Measurements from ENCODE around the gene KREMEN2. TPM values are rescaled to one million over a fixed set of nuclear protein-coding genes. Genes with fewer than 3 reads are reported as not detected.

Gene KREMEN2
- total and polyA plus RNA-seq, 2 of the 13 experiments (the other 11 are each of a cell fraction or from before 2014, with no cell fraction given) = 0.48 to 1.2 TPM

DNA sequence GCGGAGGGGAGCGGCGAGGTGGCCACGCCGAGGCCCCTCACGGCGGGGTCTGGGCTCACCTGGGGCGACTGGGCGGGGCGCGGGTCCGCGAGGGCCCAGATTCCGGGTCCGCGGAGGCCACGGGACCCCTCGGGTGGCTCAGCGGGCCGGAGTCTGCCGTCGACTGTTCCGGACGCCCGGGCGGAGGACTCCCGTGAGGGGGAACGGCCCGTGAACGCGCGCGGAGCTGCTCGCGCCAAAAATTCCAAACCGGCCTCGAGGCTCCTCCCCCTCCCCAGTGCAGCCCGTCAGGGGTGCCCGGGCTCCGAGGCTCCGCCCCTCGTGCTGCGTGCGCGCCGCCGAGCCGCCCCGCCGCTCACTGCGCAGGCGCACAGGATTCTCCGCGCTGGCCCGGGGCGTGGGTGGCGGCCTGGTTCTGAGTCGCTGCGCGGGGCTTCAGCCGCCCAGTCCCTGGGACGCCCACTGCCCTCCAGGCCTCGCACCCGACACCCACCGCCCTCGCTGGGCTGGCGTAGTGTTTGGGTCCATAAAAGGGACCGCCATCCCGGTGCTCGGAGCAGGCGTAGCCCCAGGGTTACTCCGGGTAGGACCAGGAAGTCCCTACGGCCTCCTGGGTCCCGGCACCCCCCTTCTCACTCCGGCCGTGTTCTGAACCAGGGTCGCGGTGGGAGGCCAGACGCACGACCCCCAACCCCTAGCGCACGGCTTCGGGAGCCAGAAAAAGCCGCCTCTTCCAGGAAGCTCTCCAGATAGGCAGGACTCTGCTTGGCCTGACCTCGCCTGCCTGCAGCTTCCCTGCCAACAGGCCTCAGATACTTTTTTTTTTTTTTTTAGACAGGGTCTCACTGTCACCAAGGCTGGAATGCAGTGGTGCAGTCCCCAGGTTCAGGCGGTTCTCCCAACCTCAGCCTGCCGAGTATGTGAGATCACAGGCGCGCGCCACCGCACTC lies 16.4 kb downstream of the KREMEN2 start, which contains the start of gene PKMYT1 (continued):
- TF ChIP-seq SP4 (CRISPR knock-in tag; IDR thresholded peaks at IDR 0.05) (peak; percentile 91), POGZ (CRISPR knock-in tag; IDR thresholded peaks at IDR 0.05) (no peak), KMT2A (CRISPR knock-in tag; IDR thresholded peaks at IDR 0.05) (peak; percentile 6; the same call in 1 of the 2 replicates), PHF21A (CRISPR knock-in tag; IDR thresholded peaks at IDR 0.05) (no peak), HMG20B (CRISPR knock-in tag; conservative IDR thresholded peaks at IDR 0.05) (no peak), MIER3 (CRISPR knock-in tag; IDR thresholded peaks at IDR 0.05; ENCODE audit: borderline replicate concordance) (no peak), PHB2 (IDR thresholded peaks at IDR 0.05; ENCODE audit: partially characterized antibody) (no peak), ZNF44 (CRISPR knock-in tag; IDR thresholded peaks at IDR 0.05) (no peak), ZKSCAN8 (CRISPR knock-in tag; IDR thresholded peaks at IDR 0.05; ENCODE audit: borderline replicate concordance) (no peak), ZNF24 (IDR thresholded peaks at IDR 0.05) (no peak), ZNF839 (CRISPR knock-in tag; IDR thresholded peaks at IDR 0.05; ENCODE audit: borderline replicate concordance) (0 out of 2 replicates have a peak, but pooled peaks have one; percentile 28), IRF2 (CRISPR knock-in tag; IDR thresholded peaks at IDR 0.05) (peak; percentile 53; the same call in 1 of the 2 replicates), MIER2 (CRISPR knock-in tag; IDR thresholded peaks at IDR 0.05) (0 out of 2 replicates have a peak, but pooled peaks have one; percentile 8), NFKB2 (CRISPR knock-in tag; IDR thresholded peaks at IDR 0.05; ENCODE audit: borderline replicate concordance) (peak; percentile 61; the same call in 1 of the 2 replicates), ISL2 (CRISPR knock-in tag; IDR thresholded peaks at IDR 0.05) (peak; percentile 18; the same call in 1 of the 2 replicates), PRPF4 (IDR thresholded peaks at IDR 0.05; ENCODE audit: low read depth, low read length, poor library complexity, severe bottlenecking) (no peak), ZNF3 (CRISPR knock-in tag; IDR thresholded peaks at IDR 0.05) (no peak), CCDC6 (CRISPR knock-in tag; IDR thresholded peaks at IDR 0.05) (no peak; the same call in 1 of the 2 replicates), ELF4 (CRISPR knock-in tag; IDR thresholded peaks at IDR 0.05; ENCODE audit: borderline replicate concordance) (peak; percentile 69; the same call in 1 of the 2 replicates), RAD51 (IDR thresholded peaks at IDR 0.05; ENCODE audit: borderline replicate concordance) (no peak), ZNF10 (CRISPR knock-in tag; IDR thresholded peaks at IDR 0.05; ENCODE audit: borderline replicate concordance, low read depth) (no peak), ZNF333 (CRISPR knock-in tag; IDR thresholded peaks at IDR 0.05; ENCODE audit: borderline replicate concordance) (0 out of 2 replicates have a peak, but pooled peaks have one; percentile 67), NFE2 (CRISPR knock-in tag; IDR thresholded peaks at IDR 0.05) (no peak), HNRNPLL (IDR thresholded peaks at IDR 0.05; ENCODE audit: low read depth, low read length, poor library complexity, severe bottlenecking) (peak; percentile 34), ZNF205 (CRISPR knock-in tag; IDR thresholded peaks at IDR 0.05) (no peak)
- TF ChIP-seq, protein P1, sequence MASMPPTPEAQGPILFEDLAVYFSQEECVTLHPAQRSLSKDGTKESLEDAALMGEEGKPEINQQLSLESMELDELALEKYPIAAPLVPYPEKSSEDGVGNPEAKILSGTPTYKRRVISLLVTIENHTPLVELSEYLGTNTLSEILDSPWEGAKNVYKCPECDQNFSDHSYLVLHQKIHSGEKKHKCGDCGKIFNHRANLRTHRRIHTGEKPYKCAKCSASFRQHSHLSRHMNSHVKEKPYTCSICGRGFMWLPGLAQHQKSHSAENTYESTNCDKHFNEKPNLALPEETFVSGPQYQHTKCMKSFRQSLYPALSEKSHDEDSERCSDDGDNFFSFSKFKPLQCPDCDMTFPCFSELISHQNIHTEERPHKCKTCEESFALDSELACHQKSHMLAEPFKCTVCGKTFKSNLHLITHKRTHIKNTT (CRISPR knock-in tag; IDR thresholded peaks at IDR 0.05) = no peak
- TF ChIP-seq, protein P2, sequence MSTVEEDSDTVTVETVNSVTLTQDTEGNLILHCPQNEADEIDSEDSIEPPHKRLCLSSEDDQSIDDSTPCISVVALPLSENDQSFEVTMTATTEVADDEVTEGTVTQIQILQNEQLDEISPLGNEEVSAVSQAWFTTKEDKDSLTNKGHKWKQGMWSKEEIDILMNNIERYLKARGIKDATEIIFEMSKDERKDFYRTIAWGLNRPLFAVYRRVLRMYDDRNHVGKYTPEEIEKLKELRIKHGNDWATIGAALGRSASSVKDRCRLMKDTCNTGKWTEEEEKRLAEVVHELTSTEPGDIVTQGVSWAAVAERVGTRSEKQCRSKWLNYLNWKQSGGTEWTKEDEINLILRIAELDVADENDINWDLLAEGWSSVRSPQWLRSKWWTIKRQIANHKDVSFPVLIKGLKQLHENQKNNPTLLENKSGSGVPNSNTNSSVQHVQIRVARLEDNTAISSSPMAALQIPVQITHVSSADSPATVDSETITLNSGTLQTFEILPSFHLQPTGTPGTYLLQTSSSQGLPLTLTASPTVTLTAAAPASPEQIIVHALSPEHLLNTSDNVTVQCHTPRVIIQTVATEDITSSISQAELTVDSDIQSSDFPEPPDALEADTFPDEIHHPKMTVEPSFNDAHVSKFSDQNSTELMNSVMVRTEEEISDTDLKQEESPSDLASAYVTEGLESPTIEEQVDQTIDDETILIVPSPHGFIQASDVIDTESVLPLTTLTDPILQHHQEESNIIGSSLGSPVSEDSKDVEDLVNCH (CRISPR knock-in tag; IDR thresholded peaks at IDR 0.05) = no peak
- TF ChIP-seq, protein P3, sequence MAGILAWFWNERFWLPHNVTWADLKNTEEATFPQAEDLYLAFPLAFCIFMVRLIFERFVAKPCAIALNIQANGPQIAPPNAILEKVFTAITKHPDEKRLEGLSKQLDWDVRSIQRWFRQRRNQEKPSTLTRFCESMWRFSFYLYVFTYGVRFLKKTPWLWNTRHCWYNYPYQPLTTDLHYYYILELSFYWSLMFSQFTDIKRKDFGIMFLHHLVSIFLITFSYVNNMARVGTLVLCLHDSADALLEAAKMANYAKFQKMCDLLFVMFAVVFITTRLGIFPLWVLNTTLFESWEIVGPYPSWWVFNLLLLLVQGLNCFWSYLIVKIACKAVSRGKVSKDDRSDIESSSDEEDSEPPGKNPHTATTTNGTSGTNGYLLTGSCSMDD (CRISPR knock-in tag; IDR thresholded peaks at IDR 0.05) = no peak

Data from HepG2 (cell line).